Sigmoid colon (tissue), 4 donors: ENCODE measurements around the gene ZNF12.

ENCODE experiments used
- CTCF ChIP-seq, 4 experiments: fragments of 450-650 bp in 3 of 4; fragments of 200-600 bp in 1 of 4; IDR thresholded peaks; one replicate each; pipeline ENCODE4 v1.5.1; 2016 to 2019; ENCODE audit warnings: antibody characterized with exemption in 4 of 4, mild to moderate bottlenecking in 3 of 4, moderate library complexity in 2 of 4
- EP300 ChIP-seq, 4 donors: sonication (generic); formaldehyde crosslinking; IDR thresholded peaks; one replicate each; pipeline ENCODE4 v1.6.1; 2017; ENCODE audit warnings: antibody characterized with exemption in 4 of 4
- POLR2A ChIP-seq, 2 donors: fragments of 450-650 bp; IDR thresholded peaks; one replicate each; pipeline ENCODE4 v1.6.1; 2016; ENCODE audit warnings: antibody characterized with exemption in 2 of 2, mild to moderate bottlenecking in 2 of 2, moderate library complexity in 2 of 2
- POLR2AphosphoS5 ChIP-seq, 4 donors: sonication (generic); formaldehyde crosslinking; IDR thresholded peaks; one replicate each; pipeline ENCODE4 v1.6.1; 2017; ENCODE audit warnings: antibody characterized with exemption in 4 of 4

GRCh38 chr7:6642239-6642839, 64.4 kb downstream of the ZNF12 start:
- no peak for TF ChIP-seq CTCF (IDR thresholded peaks at IDR 0.05)
- TF ChIP-seq POLR2AphosphoS5 (IDR thresholded peaks at IDR 0.05), result no peak
- no peak for TF ChIP-seq POLR2A (IDR thresholded peaks at IDR 0.05)
- TF ChIP-seq EP300 (IDR thresholded peaks at IDR 0.05), result no peak
